A673 (cell line): ENCODE data around the gene CYP4F12. TPM values are rescaled to one million over a fixed set of nuclear protein-coding genes. Genes with fewer than 3 reads are reported as not detected.

ENCODE experiments used
- BruUV-seq: library from RNA; stranded (reverse); fragments of 400-500 nt; replicated peaks from 2 replicates; lab custom pipeline; 2021; lab: Mats Ljungman, UMichigan
- CTCF ChIA-PET: fragments of 300-600 bp; sonication (Branson Sonifier 250); formaldehyde crosslinking; loops from one replicate; lab custom pipeline; 2022; ENCODE audit warnings: antibody characterized with exemption; lab: Charles Lee
- POLR2A ChIA-PET: fragments of 300-600 bp; sonication (Branson Sonifier 250); formaldehyde crosslinking; loops from one replicate; lab custom pipeline; 2022; ENCODE audit warnings: antibody characterized with exemption; ENCODE audit not compliant: low non-redundant PET; lab: Charles Lee
- DNase-seq: peaks from one replicate; pipeline ENCODE4 v3.0.0-alpha.2; 2015; ENCODE audit warnings: low spot score
- H3K27ac ChIP-seq: fragments of 200-600 bp; sonication (generic); 2 replicates; pipeline ENCODE4 v1.5.1; 2016; ENCODE audit warnings: mixed run types, low read depth, mild to moderate bottlenecking, mixed read lengths, antibody characterized with exemption, low read length; ENCODE audit not compliant: poor library complexity, severe bottlenecking
- H3K27me3 ChIP-seq: fragments of 200-600 bp; sonication (generic); replicated peaks from 2 replicates; pipeline ENCODE4 v1.6.1; 2017; ENCODE audit warnings: mixed run types, low read depth, mild to moderate bottlenecking, mixed read lengths, antibody characterized with exemption, low read length; ENCODE audit not compliant: insufficient read depth, poor library complexity
- H3K36me3 ChIP-seq: fragments of 200-600 bp; sonication (generic); 2 replicates; pipeline ENCODE4 v1.6.1; 2016; ENCODE audit warnings: mixed run types, mild to moderate bottlenecking, mixed read lengths, antibody characterized with exemption, low read length; ENCODE audit not compliant: insufficient read depth, poor library complexity, severe bottlenecking
- H3K4me1 ChIP-seq: fragments of 200-600 bp; sonication (generic); 2 replicates; pipeline ENCODE4 v1.6.1; 2017; ENCODE audit warnings: mixed run types, mild to moderate bottlenecking, mixed read lengths, antibody characterized with exemption, low read length; ENCODE audit not compliant: insufficient read depth, poor library complexity, severe bottlenecking
- H3K4me3 ChIP-seq: fragments of 200-600 bp; sonication (generic); 2 replicates; pipeline ENCODE4 v1.5.1; 2016; ENCODE audit warnings: low read depth, mixed run types, mild to moderate bottlenecking, mixed read lengths, low read length; ENCODE audit not compliant: poor library complexity, severe bottlenecking
- H3K9me3 ChIP-seq: fragments of 200-600 bp; sonication (generic); 2 replicates; pipeline ENCODE4 v1.6.1; 2016; ENCODE audit warnings: mixed run types, low read depth, mild to moderate bottlenecking, mixed read lengths, antibody characterized with exemption, low read length; ENCODE audit not compliant: poor library complexity, severe bottlenecking
- CTCF ChIP-seq: fragments of 300-800, 200-600 bp; sonication (generic); conservative IDR thresholded peaks from 2 replicates; pipeline ENCODE4 v1.5.1; 2017; ENCODE audit warnings: low read depth, mild to moderate bottlenecking, antibody characterized with exemption, low read length, moderate library complexity, mixed read lengths
- EZH2 ChIP-seq: fragments of 200-600 bp; sonication (generic); IDR thresholded peaks from 2 replicates; pipeline ENCODE4 v1.6.1; 2017; ENCODE audit warnings: borderline replicate concordance, low read depth, mild to moderate bottlenecking, mixed read lengths, antibody characterized with exemption, low read length; ENCODE audit not compliant: poor library complexity, severe bottlenecking
- intact Hi-C: fragments of 100-400 bp; cut with micrococcal nuclease; formaldehyde crosslinking; loops from one replicate; pipeline ENCODE4 v1.10.0; 2022; ENCODE audit not compliant: unreplicated experiment
- total RNA-seq: library from RNA; stranded (reverse); gene quantifications from 2 replicates; pipeline ENCODE4 v1.2.3, GENCODE V29; 2021

CYP4F12 gene
- total RNA-seq, 1 experiment from 2014 or later = not detected

DNA sequence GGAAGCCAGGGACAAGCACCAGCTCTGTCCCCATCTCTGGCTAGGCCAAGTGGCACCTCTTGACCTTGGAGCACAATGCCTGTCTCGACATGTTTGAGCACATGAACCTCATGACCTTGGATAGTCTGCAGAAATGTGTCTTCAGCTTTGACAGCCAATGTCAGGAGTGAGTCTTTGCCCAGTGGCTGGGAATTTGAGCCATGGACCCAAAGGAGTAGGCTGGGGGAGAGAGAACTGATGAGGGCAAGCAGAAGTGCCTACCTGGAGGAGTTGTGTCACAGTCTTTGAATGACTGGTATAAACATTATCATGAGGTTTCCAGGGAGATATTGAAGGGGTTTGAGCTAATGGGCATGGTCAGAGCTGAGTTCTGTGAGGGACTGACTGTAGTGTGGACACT is 6.7 kb upstream of the CYP4F12 start:
- no peaks in the 10 kb centered on the region for H3K27me3 ChIP-seq
- CTCF ChIA-PET = no interaction called here
- no peak for TF ChIP-seq EZH2
- TF ChIP-seq CTCF = no peak
- POLR2A ChIA-PET = no interaction called here
- H3K9me3 ChIP-seq = no peaks in the 10 kb centered on the region
- DNase-seq = no peak
- H3K4me3 ChIP-seq = no peak overlapping the region
- BruUV-seq = no TSS peak
- no peaks in the 10 kb centered on the region for H3K4me1 ChIP-seq
- H3K27ac ChIP-seq = no peak overlapping the region
- intact Hi-C loops = no loop called here
- H3K36me3 ChIP-seq = no peaks in the 10 kb centered on the region

DNA sequence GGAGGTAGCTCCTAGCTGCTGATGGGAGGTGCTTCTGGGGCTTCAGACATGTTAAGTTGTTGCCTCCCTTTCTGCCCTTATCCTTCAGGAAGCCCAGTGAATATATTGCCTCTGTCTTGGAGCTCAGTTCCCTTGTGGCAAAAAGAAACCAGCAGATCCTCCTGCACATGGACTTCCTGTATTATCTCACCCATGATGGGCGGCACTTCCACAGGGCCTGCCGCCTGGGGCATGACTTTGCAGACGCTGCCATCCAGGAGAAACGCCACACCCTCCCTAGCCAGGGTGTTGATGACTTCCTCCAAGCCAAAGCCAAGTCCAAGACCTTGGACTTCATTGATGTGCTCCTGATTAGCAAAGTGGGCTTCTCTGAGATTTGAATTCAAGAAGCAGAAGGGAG is 6.0 kb upstream of the CYP4F12 start:
- BruUV-seq = no TSS peak
- no peaks in the 10 kb centered on the region for H3K4me1 ChIP-seq
- POLR2A ChIA-PET = no interaction called here
- CTCF ChIA-PET = no interaction called here
- no peaks in the 10 kb centered on the region for H3K27me3 ChIP-seq
- no peak for TF ChIP-seq EZH2
- H3K36me3 ChIP-seq = no peaks in the 10 kb centered on the region
- no peak overlapping the region for H3K4me3 ChIP-seq
- no peak overlapping the region for H3K27ac ChIP-seq
- H3K9me3 ChIP-seq = no peaks in the 10 kb centered on the region
- intact Hi-C loops = no loop called here
- no peak for DNase-seq

GRCh38 chr19:15669440-15669839 is 3.4 kb upstream of the CYP4F12 start:
- H3K36me3 ChIP-seq = no peaks in the 10 kb centered on the region
- H3K27ac ChIP-seq = no peak overlapping the region
- BruUV-seq = no TSS peak
- ChIA-PET POLR2A (no interaction called here), CTCF (interaction anchor here (0.6 kb wide), 1 partner anchor 280 kb away, joined by 3 read pairs; no protein-coding TSS in a partner anchor)
- H3K4me3 ChIP-seq = no peak overlapping the region
- H3K9me3 ChIP-seq = no peaks in the 10 kb centered on the region
- H3K4me1 ChIP-seq = no peaks in the 10 kb centered on the region
- DNase-seq = no peak
- H3K27me3 ChIP-seq = no peaks in the 10 kb centered on the region
- intact Hi-C loops = no loop called here
- TF ChIP-seq CTCF (no peak), EZH2 (no peak)

- intact Hi-C loops = no loop called here
- DNase-seq = no peak
- Histone ChIP-seq H3K27me3 (no peaks in the 10 kb centered on the region), H3K4me3 (no peak overlapping the region), H3K9me3 (no peaks in the 10 kb centered on the region), H3K36me3 (no peaks in the 10 kb centered on the region), H3K4me1 (no peaks in the 10 kb centered on the region), H3K27ac (no peak overlapping the region)
- BruUV-seq = no TSS peak
- TF ChIP-seq CTCF = no peak
- no peak for TF ChIP-seq EZH2
- ChIA-PET CTCF (interaction anchor here (0.6 kb wide), 1 partner anchor 280 kb away, joined by 3 read pairs; no protein-coding TSS in a partner anchor), POLR2A (no interaction called here)
These were observed 3.0 kb upstream of the CYP4F12 start for GRCh38 chr19:15669891-15670290.
